MM.1S (cell line): Measurements from ENCODE around the gene KRT79.

Experiments used
- DNase-seq: peaks from one replicate; pipeline ENCODE4 v3.0.0-alpha.2; 2015
- H2AFZ ChIP-seq: fragments of 300-600 bp; sonication (generic); 2 replicates; pipeline ENCODE4 v1.6.0; 2016; ENCODE audit warnings: antibody characterized with exemption, low read length
- H3F3A ChIP-seq: fragments of 300-600 bp; sonication (generic); 2 replicates; pipeline ENCODE4 v1.6.1; 2016; ENCODE audit warnings: mild to moderate bottlenecking, antibody characterized with exemption, low read length, moderate library complexity, mixed read lengths; ENCODE audit not compliant: insufficient read depth
- H3K27ac ChIP-seq: fragments of 300-600 bp; sonication (generic); 2 replicates; pipeline ENCODE4 v1.5.1; 2016; ENCODE audit warnings: mild to moderate bottlenecking, low read length
- H3K27me3 ChIP-seq: fragments of 300-600 bp; sonication (generic); replicated peaks from 2 replicates; pipeline ENCODE4 v1.6.0; 2016; ENCODE audit warnings: low read length; ENCODE audit not compliant: insufficient read depth
- H3K36me3 ChIP-seq: fragments of 300-600 bp; sonication (generic); replicated peaks from 2 replicates; pipeline ENCODE4 v1.6.1; 2016; ENCODE audit warnings: mild to moderate bottlenecking, low read length, mixed read lengths; ENCODE audit not compliant: insufficient read depth
- H3K4me1 ChIP-seq: fragments of 300-600 bp; sonication (generic); 2 replicates; pipeline ENCODE4 v1.6.1; 2016; ENCODE audit warnings: low read length, mixed read lengths
- H3K4me2 ChIP-seq: fragments of 300-600 bp; sonication (generic); 2 replicates; pipeline ENCODE4 v1.6.0; 2016; ENCODE audit warnings: low read depth, low read length
- H3K4me3 ChIP-seq: fragments of 300-600 bp; sonication (generic); 2 replicates; pipeline ENCODE4 v1.5.1; 2016; ENCODE audit warnings: low read length, mixed read lengths
- H3K79me2 ChIP-seq: fragments of 300-600 bp; sonication (generic); 2 replicates; pipeline ENCODE4 v1.6.1; 2016; ENCODE audit warnings: mixed run types, low read length, mixed read lengths
- H3K9ac ChIP-seq: fragments of 300-600 bp; sonication (generic); 2 replicates; pipeline ENCODE4 v1.6.1; 2016; ENCODE audit warnings: low read length, mixed read lengths
- H3K9me2 ChIP-seq: fragments of 300-600 bp; sonication (generic); replicated peaks from 2 replicates; pipeline ENCODE4 v1.6.1; 2016; ENCODE audit warnings: mild to moderate bottlenecking, low read length, mixed read lengths; ENCODE audit not compliant: insufficient read depth
- H3K9me3 ChIP-seq: fragments of 300-600 bp; sonication (generic); replicated peaks from 2 replicates; pipeline ENCODE4 v1.6.1; 2016; ENCODE audit warnings: mild to moderate bottlenecking, low read length, mixed read lengths; ENCODE audit not compliant: insufficient read depth
- H4K20me1 ChIP-seq: fragments of 300-600 bp; sonication (generic); 2 replicates; pipeline ENCODE4 v1.6.1; 2016; ENCODE audit warnings: mild to moderate bottlenecking, low read length, moderate library complexity, mixed read lengths; ENCODE audit not compliant: insufficient read depth
- EZH2 ChIP-seq: fragments of 300-600 bp; sonication (generic); optimal IDR thresholded peaks from 2 replicates; pipeline ENCODE3; 2017; ENCODE audit warnings: low read depth, mild to moderate bottlenecking, antibody characterized with exemption, low read length, mixed read lengths
- EZH2phosphoT487 ChIP-seq: fragments of 300-600 bp; sonication (generic); IDR thresholded peaks from 2 replicates; pipeline ENCODE4 v1.6.1; 2018; ENCODE audit warnings: antibody characterized with exemption, low read length
- TF ChIP-seq, protein P1 (sequence below): fragments of 300-600 bp; sonication (generic); IDR thresholded peaks from 2 replicates; pipeline ENCODE4 v1.5.1; 2016; ENCODE audit warnings: antibody characterized with exemption, low read length, mixed read lengths

KRT79 gene

GRCh38 chr12:52850681-52851080 lies 16.6 kb upstream of the KRT79 start:
- Histone ChIP-seq H3K9me2 (no peaks in the 10 kb centered on the region), H4K20me1 (no peaks in the 10 kb centered on the region), H3K79me2 (no peaks in the 10 kb centered on the region), H3F3A (no peaks in the 10 kb centered on the region), H2AFZ (no peak overlapping the region), H3K9ac (no peak overlapping the region), H3K4me1 (no peaks in the 10 kb centered on the region), H3K4me3 (no peak overlapping the region), H3K27me3 (peaks cover 76% of the 10 kb centered on the region), H3K36me3 (no peaks in the 10 kb centered on the region), H3K9me3 (no peaks in the 10 kb centered on the region), H3K4me2 (no peak overlapping the region), H3K27ac (no peak overlapping the region)
- TF ChIP-seq EZH2phosphoT487 (no peak), EZH2 (no peak)
- TF ChIP-seq, protein P1, sequence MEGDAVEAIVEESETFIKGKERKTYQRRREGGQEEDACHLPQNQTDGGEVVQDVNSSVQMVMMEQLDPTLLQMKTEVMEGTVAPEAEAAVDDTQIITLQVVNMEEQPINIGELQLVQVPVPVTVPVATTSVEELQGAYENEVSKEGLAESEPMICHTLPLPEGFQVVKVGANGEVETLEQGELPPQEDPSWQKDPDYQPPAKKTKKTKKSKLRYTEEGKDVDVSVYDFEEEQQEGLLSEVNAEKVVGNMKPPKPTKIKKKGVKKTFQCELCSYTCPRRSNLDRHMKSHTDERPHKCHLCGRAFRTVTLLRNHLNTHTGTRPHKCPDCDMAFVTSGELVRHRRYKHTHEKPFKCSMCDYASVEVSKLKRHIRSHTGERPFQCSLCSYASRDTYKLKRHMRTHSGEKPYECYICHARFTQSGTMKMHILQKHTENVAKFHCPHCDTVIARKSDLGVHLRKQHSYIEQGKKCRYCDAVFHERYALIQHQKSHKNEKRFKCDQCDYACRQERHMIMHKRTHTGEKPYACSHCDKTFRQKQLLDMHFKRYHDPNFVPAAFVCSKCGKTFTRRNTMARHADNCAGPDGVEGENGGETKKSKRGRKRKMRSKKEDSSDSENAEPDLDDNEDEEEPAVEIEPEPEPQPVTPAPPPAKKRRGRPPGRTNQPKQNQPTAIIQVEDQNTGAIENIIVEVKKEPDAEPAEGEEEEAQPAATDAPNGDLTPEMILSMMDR: no peak
- DNase-seq: no peak

GRCh38 chr12:52849511-52849910 lies 15.4 kb upstream of the KRT79 start:
- Histone ChIP-seq H3F3A (no peaks in the 10 kb centered on the region), H3K9me2 (no peaks in the 10 kb centered on the region), H3K4me2 (no peak overlapping the region), H3K27ac (no peak overlapping the region), H3K4me3 (no peak overlapping the region), H3K4me1 (no peaks in the 10 kb centered on the region), H3K79me2 (no peaks in the 10 kb centered on the region), H4K20me1 (no peaks in the 10 kb centered on the region), H3K27me3 (peaks cover 86% of the 10 kb centered on the region), H3K36me3 (no peaks in the 10 kb centered on the region), H3K9ac (no peak overlapping the region), H2AFZ (no peak overlapping the region), H3K9me3 (no peaks in the 10 kb centered on the region)
- no peak for TF ChIP-seq EZH2
- TF ChIP-seq, protein P1: no peak
- TF ChIP-seq EZH2phosphoT487: no peak
- no peak for DNase-seq

GRCh38 chr12:52848661-52849255 lies 14.6 kb upstream of the KRT79 start, which contains the start of gene KRT78:
TSS of gene KRT78 (minus strand) at chr12:52848994. CDS start at chr12:52848930, 64 bp downstream.
- H3K4me3 ChIP-seq: no peak within 1 kb of the TSS
- no peaks in the 10 kb centered on the region for H3K79me2 ChIP-seq
- H3K4me1 ChIP-seq: no peaks in the 10 kb centered on the region
- no peaks in the 10 kb centered on the region for H3K9me3 ChIP-seq
- H2AFZ ChIP-seq: no peak within 1 kb of the TSS
- H3K36me3 ChIP-seq: no peaks in the 10 kb centered on the region
- TF ChIP-seq EZH2phosphoT487: no peak
- no peak for TF ChIP-seq EZH2
- TF ChIP-seq, protein P1: no peak
- H3K4me2 ChIP-seq: no peak within 1 kb of the TSS
- no peaks in the 10 kb centered on the region for H4K20me1 ChIP-seq
- no peak within 1 kb of the TSS for H3K9ac ChIP-seq
- peaks cover 88% of the 10 kb centered on the region for H3K27me3 ChIP-seq
- H3F3A ChIP-seq: no peaks in the 10 kb centered on the region
- DNase-seq: no peak
- H3K9me2 ChIP-seq: no peaks in the 10 kb centered on the region
- no peak within 1 kb of the TSS for H3K27ac ChIP-seq
